ENCODE data around the gene CLPTM1.
"Not testable (repeated sequence)": the region's sequence is repeated elsewhere in the genome, so short reads cannot be mapped to it uniquely, and the experiment has no call there.

The CLPTM1 gene

DNA sequence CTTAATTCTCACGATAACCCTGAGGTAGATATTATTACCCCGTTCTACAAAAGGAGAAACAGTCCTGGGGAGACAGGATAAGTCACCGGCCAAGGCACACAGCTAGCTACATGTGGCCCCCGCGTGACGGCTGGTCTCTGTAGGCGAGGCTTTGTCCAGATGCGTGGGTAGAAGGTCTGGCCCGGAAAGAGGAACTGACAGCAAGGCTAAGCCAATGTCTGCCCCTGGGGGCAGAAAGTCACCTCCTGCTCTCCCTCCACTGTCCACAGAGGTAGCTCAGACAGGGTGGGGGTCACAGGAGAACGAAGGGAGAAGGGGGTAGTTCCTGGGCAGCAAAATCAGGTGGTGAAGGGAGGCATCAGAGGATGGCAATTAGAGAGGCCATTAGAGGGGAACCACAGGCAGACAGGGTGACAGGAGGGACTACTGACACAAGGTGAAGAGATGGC lies 11.4 kb upstream of the CLPTM1 start:
- DNase-seq (ENCODE audit: low read depth): no peak

GRCh38 chr19:44947041-44947581 lies 8.1 kb upstream of the CLPTM1 start:
- DNase-seq (ENCODE audit: low read depth): no peak

DNA sequence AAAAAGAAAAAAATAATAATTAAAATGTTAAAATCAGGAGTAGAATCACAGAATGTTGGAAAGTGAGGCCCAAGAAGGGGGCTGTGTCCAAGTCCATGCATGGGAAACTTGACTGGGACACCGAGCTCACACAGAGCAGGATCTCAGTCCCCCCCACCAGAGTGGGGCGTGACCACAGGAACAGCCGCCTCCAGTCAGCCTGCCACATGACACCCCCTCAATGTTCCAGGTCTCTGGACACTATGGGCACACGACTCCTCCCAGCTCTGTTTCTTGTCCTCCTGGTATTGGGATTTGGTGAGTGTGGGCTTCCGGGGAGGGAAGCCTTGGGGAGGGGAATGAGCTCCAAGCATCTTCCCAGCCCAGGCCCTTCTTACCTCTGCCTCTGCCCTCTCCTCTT lies 6.9 kb upstream of the CLPTM1 start:
- no peak for DNase-seq (ENCODE audit: low read depth)

- no peak for DNase-seq (ENCODE audit: low read depth)
These were observed 6.3 kb upstream of the CLPTM1 start for GRCh38 chr19:44948763-44949374.

DNA sequence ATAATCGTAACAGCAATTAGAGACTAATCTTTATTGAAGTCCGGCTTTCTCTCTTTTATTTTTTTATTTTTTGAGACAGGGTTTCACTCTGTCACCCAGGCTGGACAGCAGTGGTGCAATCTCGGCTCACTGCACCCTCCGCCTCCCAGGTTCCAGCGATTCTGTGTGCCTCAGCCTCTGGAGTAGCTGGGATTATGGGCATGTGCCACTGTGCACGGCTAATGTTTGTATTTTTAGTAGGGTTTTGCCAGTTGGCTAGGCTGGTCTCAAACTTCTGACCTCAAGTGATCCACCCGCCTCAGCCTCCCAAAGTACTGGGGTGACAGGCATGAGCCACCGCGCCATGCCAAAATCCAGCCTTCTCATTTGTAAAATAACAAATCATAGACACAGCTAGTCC lies 5.6 kb upstream of the CLPTM1 start:
- no peak for DNase-seq (ENCODE audit: low read depth)

- DNase-seq (ENCODE audit: low read depth): peak; percentile 86
These were observed 3.7 kb upstream of the CLPTM1 start for GRCh38 chr19:44951179-44952159.

DNA sequence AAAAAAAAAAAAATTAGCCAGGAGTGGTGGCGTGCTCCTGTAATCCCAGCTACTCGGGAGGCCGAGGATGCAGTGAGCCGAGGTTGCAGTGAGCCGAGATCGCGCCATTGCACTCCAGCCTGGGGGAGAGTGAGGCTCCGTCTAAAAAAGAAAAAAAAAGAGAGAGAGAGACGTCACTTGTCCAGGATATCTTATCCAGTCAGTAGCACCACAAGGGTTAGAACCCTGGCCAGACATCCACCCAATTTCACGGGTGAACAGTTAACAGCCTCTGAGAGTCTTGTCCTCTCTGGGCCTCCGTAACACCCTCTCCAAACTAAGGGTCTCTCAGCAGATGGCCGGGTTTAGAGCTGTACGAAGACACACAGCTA lies 917 bp upstream of the CLPTM1 start:
- no peak for DNase-seq (ENCODE audit: low read depth)

GRCh38 chr19:44955505-44956439 lies 592 bp downstream of the CLPTM1 start:
- peak; percentile 31 for DNase-seq (ENCODE audit: low read depth)

GRCh38 chr19:44957526-44957925 lies 2.3 kb downstream of the CLPTM1 start:
- DNase-seq (ENCODE audit: low read depth): no peak

DNA sequence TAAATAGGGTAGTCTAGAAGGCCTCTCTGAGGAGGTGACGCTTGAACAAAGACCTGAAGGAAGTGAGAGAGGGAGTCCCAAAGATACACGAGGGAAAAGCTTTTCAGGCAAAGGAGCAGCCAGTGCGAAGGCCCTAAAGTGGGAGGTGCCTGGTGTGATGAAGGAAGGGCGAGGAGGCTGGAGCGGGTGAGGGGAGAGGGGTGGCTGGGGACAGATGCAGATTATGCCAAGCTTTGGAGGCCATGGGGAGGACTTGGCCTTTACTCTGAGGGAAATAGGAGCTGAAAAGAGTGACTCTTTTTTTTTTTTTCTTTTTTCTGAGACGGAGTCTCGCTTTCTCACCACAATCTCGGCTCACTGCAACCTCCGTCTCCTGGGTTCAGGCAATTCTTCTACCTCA lies 2.9 kb downstream of the CLPTM1 start:
- no peak for DNase-seq (ENCODE audit: low read depth)

DNA sequence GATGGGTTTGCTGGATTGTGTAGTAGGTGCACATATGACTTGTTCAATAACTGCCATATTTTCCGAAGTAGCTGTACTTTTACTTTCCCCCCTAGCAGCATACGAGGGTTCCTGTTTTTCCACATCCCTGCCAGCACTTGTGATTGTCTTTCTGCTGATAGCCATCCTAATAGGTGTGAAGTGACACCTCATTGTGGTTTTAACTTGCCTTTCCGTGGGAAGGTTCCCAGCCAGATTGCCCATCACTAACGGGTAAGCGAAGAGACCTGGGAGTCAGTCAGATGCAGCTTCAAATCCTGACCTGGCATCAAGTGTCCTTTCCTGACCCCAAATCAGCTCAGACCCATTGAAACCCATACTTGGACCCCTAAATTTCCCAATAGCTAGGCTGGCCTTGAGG lies 4.5 kb downstream of the CLPTM1 start:
- DNase-seq (ENCODE audit: low read depth): no peak

DNA sequence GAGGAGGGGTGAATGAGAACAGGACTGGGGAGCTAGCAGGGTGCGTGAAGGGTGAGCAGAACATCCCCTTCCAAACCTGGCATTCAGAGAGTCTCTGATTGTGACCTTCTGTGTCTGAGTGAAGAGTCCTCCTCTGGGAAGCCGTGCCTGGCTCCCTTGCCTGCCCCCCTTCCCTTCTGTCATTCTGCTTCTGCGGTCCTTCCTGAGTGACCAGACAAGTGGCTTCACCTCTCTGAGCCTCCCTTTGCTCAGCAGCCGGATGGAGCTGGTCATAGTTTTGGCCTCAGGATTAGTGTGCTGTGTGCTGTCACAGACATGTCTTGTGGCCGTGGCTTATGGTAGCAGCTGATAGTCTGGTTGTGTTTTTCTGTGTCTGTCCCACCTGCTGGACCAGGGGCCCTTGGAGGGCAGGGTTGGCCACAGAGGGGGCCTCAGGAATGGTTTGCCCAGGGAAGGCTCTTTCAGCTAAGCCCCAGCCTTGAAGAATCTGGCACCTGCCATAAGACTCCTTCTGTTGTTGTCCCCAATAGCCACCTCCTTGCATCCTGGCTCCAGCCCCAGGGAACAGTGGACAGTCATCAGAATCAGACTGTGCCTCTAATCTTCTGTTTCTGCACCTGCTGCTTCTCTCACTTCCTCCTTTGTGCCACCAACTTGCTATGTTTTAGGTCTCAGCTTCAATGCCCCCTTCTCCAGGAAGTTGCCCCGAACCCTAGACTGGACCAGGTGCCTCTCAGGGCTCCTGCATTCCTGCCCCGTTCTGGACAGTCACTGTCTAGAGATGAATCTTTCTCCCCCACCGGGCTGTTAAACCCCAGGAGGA lies 5.9 kb downstream of the CLPTM1 start:
- no peak for DNase-seq (ENCODE audit: low read depth)

- no peak for DNase-seq (ENCODE audit: low read depth)
These were observed 6.6 kb downstream of the CLPTM1 start for GRCh38 chr19:44961821-44962220.

GRCh38 chr19:44968118-44968517 lies 12.9 kb downstream of the CLPTM1 start:
- DNase-seq (ENCODE audit: low read depth): no peak

DNA sequence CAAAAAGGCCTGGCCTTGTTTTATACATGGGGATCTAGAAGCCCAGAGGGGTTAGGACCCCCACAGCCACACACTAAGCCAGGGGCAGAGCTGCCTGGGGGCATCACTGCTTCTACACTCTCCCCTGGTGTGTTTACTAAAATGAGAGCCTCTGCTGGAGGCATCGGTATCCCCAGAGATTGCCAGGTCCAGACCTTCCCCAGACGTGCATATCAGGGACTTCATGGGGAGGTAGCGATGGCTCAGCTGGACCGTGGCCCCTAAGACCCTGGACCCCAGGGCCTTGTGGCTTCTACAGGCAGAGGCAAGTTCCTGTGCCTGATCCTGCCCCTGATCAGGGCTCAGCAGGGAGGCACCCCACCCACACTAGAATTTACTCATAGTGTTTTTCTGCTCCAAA lies 13.5 kb downstream of the CLPTM1 start:
- no peak for DNase-seq (ENCODE audit: low read depth)

GRCh38 chr19:44969437-44969836 lies 14.3 kb downstream of the CLPTM1 start:
- no peak for DNase-seq (ENCODE audit: low read depth)

- DNase-seq (ENCODE audit: low read depth): not testable (repeated sequence)
These were observed 16.3 kb downstream of the CLPTM1 start for GRCh38 chr19:44971451-44971850.

- DNase-seq (ENCODE audit: low read depth): no peak
These were observed 17.6 kb downstream of the CLPTM1 start for GRCh38 chr19:44972802-44973201.

- no peak for DNase-seq (ENCODE audit: low read depth)
These were observed 19.0 kb downstream of the CLPTM1 start for GRCh38 chr19:44973982-44974735.

GRCh38 chr19:44974857-44975256 lies 19.7 kb downstream of the CLPTM1 start:
- no peak for DNase-seq (ENCODE audit: low read depth)
